Fibroblast of mammary gland (primary cell): ENCODE measurements around the gene HSPBP1.

ENCODE experiments used
- DNase-seq: peaks from one replicate; pipeline ENCODE4 v3.0.0-alpha.2; 2010; ENCODE audit warnings: low read depth
- H3K4me3 ChIP-seq: 2 replicates; pipeline ENCODE4 v1.5.1; 2011; ENCODE audit warnings: low read depth, mild to moderate bottlenecking, low read length, moderate library complexity; ENCODE audit not compliant: control insufficient read depth
- CTCF ChIP-seq: conservative IDR thresholded peaks from 2 replicates; pipeline ENCODE4 v1.5.1; 2011; ENCODE audit warnings: low read depth, low read length, inconsistent platforms; ENCODE audit not compliant: control insufficient read depth, insufficient read depth

HSPBP1 gene

GRCh38 chr19:55230329-55230728 lies 49.6 kb downstream of the HSPBP1 start:
- no peak overlapping the region for H3K4me3 ChIP-seq
- no peak for TF ChIP-seq CTCF
- no peak for DNase-seq

- TF ChIP-seq CTCF, result no peak
- no peak overlapping the region for H3K4me3 ChIP-seq
- no peak for DNase-seq
Observed at GRCh38 chr19:55229789-55230182, 50.1 kb downstream of the HSPBP1 start.

- H3K4me3 ChIP-seq, result no peak overlapping the region
- DNase-seq, result no peak
- TF ChIP-seq CTCF, result no peak
Observed at GRCh38 chr19:55229145-55229788, 50.6 kb downstream of the HSPBP1 start.

DNA sequence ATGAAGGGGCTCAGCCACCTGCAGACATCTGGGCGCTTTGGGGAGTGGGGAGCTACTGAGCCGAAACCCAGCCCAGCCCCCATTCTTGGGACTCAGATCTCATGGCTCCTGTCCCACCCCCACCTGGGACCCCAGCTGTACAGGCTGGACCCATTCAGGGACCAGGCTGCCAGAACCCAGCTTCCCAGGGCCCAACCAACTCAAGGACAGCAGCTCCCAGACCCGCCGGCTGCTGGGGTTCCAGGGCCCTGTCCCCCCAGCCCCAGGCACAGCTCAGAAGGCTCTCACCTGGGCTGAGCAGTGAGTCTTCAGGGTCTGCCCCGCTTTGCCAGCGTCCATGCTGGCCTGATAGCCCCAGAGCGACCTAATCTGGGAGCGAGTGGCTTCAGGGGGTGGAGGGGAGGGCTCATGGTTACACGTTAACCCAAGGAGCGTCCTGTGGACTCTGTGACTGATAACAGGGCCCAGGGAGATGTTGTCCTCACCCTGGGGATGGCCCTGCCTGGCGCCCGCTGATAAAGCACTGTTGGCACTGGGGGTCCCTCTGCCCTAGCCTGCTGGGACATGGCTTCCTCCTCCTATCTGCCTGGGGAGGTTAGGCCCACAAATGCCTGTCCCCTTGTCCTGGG lies 51.4 kb downstream of the HSPBP1 start, which contains the start of gene TMEM86B:
TMEM86B (minus strand) TSS at position 361 of the 629 bp plus-strand sequence; CDS start at position 339, 22 bp downstream.
- DNase-seq, result no peak
- no peak for TF ChIP-seq CTCF
- no peak within 1 kb of the TSS for H3K4me3 ChIP-seq

DNA sequence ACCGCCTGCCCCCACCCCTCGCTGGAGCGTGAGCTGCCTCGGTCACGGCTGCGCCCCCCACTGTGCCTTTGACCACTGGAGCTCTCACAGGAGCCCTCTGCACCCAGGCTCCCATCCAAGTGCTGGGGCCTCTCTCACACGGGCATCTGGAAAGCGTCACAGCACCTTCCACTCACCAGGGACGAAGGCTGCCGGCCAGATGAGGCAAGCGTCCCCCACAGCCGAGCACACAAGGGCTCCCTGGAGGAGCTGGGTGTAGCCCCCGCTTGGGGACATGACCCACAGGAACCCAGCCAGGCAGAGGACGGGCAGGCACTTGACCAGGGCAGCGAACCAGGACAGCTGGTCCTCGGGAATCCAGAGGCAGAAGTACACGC lies 51.9 kb downstream of the HSPBP1 start:
- no peak for TF ChIP-seq CTCF
- H3K4me3 ChIP-seq, result no peak overlapping the region
- DNase-seq, result no peak

DNA sequence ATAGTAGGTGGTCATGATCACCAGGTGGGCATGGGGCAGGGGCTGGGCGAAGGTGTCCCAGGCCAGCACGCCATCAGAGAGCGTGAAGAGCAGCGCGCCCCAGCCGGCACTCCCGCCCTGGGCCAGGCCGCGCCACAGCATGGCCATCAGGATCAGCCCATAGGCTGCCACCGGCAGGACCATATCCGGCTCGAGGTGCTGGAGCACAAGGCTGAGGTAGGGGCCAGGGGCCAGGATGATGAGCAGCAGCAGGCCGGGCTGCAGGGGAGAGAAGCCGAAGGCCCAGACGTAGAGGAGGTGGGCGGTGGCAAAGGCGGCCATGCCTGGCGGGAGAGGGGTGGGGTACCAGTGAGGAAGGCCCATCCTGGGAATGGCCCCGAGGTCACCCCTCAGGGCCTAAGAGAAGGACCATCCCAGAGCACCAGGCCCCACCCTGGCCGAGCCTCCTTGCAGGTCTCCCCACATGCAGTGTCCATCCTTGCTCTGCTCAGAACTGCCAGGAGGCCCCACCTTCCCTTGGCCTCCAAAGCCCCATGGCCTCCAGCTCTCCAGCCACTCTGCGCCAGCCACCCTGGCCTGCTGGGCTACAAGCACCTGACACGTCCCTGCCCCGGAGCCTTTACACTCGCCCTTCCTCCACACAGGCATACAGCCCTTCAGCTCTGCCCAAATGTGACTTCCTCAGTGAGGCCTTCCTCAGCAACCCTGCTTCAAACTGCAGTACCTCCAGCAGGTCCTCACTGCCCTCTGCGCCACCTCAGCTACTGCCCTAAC lies 52.5 kb downstream of the HSPBP1 start:
- TF ChIP-seq CTCF, result no peak
- DNase-seq, result no peak
- H3K4me3 ChIP-seq, result no peak overlapping the region
